ENCODE results near the gene SMG6.
"Not testable (repeated sequence)": the region's sequence is repeated elsewhere in the genome, so short reads cannot be mapped to it uniquely, and the experiment has no call there.

SMG6 gene

GRCh38 chr17:2178798-2179501 lies 124.6 kb downstream of the SMG6 start:
- DNase-seq (ENCODE audit: low read depth in 2 of 2) = no peak

DNA sequence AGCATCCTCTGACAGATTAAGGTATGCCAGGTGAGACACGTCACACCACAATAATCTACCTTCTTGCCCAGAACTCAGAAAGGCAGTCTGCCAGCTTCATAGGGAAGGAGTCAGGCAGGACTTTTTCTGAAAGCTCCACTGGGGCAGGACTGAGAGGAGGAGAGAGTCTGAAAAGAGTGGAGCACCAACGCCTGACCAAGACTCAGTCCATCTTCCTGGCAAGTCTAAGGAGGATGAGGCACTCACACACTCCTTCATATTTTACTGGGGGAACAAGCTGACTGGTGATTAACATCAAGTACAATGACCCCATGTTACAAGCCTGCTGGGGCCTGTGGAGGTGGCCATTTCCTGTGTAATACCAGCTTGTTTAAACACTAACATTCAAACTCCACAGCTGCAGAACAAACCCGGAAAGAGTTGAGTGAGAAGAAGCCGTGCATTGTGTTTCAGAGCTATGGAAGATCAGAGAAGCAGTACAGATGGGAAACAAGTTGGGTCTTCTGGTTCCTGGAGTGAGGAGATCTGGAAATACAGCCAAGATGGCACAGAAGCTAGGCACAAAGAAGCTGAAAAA lies 126.3 kb downstream of the SMG6 start:
- no peak for DNase-seq (ENCODE audit: low read depth in 2 of 2)

DNA sequence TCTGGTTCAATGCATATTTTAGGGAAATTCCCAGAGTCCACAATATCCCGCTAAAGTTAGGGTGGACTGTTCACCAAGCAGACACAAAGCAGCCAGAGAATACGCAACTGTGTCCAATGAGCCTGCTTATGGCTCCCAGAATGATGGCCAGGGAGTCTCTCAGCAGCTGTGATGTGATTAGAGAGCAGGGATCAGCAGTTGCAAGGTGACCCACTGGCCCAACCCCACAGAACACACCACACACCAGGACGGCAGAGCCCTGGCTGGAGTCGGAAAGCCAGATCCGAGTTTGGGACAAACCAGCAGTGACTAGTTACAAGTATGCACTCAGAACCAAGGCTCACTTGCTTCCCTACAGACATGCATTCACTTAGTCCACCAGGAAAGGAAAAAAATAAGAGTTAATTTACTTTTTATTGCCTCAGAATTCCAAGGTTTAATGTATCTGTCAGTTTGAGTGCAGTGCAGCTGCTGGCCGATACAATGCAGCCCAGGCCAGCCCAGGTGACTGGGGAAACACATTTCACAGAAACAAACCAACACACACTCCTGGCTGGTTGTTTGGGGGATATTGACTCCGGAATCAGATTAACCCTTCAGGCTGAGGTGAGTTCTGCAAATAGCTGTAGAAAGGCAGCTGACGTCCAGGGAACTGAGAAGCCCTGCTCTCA lies 127.0 kb downstream of the SMG6 start:
- DNase-seq (ENCODE audit: low read depth in 2 of 2) = no peak

GRCh38 chr17:2175294-2175628 lies 128.3 kb downstream of the SMG6 start:
- DNase-seq (ENCODE audit: low read depth in 2 of 2) = no peak

- DNase-seq (ENCODE audit: low read depth in 2 of 2) = no peak
Measured at GRCh38 chr17:2174468-2175293, 128.9 kb downstream of the SMG6 start.

GRCh38 chr17:2174014-2174413 lies 129.6 kb downstream of the SMG6 start:
- no peak for DNase-seq (ENCODE audit: low read depth in 2 of 2)

DNA sequence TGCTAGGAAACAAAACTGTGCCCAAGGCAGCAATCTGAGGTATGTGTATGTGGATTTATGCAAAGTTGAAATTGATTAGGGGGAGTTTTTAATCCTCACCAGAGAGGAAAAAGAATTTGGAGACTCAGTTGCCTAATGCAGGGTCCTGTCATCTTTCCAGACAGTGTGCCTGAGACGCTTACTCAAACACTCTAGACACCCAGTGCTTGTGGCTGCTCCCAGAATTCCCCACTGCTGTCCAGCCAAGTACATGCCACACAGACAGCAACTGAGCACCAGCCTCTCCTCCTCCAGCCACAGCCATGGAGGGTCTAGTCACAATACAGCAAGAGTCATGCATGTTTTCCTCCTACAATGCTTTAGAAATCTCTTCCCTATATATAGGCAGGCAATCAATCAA lies 130.6 kb downstream of the SMG6 start:
- no peak for DNase-seq (ENCODE audit: low read depth in 2 of 2)

GRCh38 chr17:2172077-2172851 lies 131.3 kb downstream of the SMG6 start:
- no peak for DNase-seq (ENCODE audit: low read depth in 2 of 2)

DNA sequence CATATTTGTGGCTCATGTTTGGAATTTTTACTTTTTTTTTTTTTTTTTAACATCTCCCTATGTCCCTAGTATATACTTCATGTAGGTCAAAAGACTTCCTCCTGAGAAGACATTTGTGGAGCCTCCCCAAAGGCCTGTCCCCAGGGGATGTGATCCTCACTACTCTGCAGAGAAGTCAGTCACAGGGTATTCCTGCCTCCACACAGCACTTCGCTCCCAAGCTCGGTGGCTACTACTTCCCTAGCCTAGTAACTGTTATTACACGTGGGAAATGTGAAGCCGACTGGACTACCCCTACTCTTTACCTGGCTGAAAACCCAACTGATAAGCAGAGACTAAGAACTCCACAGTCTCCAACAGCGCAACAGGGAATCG lies 131.9 kb downstream of the SMG6 start:
- no peak for DNase-seq (ENCODE audit: low read depth in 2 of 2)

GRCh38 chr17:2170023-2170422 lies 133.6 kb downstream of the SMG6 start:
- DNase-seq (ENCODE audit: low read depth in 2 of 2) = no peak

DNA sequence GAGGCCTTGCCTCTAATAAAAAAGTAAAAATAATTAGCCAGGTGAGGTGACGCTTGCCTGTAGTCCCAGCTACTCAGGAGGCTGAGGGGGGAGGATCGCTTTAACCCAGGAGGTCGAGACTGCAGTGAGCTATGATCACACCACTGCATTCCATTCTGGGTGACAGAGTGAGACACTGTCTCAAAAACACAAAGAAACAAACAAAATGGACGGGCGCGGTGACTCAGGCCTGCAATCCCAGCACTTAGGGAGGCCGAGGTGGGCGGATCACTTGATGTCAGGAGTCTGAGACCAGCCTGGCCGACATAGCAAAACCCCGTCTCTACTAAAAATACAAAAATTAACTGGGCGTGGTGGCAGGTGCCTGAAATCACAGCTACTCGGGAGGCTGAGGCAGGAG lies 137.9 kb downstream of the SMG6 start:
- not testable (repeated sequence) for DNase-seq (ENCODE audit: low read depth in 2 of 2)

DNA sequence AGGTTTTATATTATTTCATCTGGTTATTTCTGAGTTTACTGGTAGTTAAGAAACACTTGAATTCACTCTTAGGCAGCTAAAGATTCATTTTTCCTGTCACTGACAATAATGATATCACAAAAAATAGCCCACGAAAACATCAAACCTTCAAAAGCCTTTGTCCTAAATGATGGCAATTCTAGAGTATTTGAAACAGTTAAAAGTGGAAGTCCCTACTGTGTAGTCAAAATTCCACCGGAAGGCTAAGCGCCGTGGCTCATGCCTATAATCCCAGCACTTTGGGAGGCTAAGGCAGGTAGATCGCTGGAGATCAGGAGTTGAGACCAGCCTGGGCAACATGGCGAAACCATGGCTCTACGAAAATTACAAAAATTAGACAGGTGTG lies 145.2 kb downstream of the SMG6 start:
- no peak for DNase-seq (ENCODE audit: low read depth in 2 of 2)

DNA sequence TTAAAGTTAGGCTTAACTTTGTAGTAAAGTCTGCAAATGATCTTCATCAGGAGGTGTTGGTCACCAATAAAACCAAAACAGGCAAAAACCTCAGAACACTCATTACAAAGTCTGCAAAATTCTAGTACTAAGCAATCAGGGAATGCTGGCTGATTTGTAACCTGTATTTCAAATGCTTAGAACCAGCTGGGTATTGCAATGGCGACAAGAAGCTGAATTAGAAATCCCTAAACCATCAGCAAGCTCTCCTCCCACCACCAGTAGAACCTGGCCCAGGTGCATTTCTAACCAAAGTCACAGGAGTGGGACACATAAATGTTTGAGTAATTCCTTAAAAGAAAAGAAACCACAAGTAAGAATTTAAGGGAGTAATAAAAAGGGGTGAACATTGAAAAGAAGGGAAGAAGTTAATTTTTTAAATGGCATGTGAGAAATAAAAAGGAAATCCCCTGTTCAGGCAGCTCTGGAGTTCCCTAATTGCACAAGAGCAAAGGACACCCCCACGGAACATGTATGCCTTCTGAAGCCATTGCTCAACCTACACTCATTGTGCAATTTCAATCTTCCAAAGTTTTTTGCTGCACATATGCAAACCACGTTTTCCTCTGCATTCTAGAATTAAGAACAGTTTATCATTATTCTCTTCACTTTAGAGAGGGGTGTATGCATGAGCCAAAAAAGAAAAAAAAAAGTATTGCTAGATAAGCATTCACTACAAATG lies 145.8 kb downstream of the SMG6 start:
- DNase-seq (ENCODE audit: low read depth in 2 of 2) = no peak

DNA sequence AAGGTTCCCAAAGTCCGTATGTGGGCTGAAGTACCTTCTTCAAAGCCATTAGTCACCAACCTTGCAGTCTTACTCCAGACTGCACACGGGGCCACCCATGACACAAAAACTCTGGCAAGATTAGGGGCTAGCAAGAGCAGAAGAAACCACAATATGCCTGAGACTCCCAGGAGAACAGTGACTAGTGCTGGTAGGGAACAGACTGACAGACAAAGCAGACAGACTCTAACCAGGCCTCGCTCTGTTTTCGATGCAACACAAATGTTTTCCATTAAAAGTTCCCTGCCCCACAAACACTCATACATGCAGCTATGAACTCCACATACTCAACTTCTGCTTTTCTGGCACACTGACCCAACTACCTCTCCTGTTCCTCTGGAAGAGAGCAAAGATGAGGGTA lies 146.5 kb downstream of the SMG6 start:
- no peak for DNase-seq (ENCODE audit: low read depth in 2 of 2)

DNA sequence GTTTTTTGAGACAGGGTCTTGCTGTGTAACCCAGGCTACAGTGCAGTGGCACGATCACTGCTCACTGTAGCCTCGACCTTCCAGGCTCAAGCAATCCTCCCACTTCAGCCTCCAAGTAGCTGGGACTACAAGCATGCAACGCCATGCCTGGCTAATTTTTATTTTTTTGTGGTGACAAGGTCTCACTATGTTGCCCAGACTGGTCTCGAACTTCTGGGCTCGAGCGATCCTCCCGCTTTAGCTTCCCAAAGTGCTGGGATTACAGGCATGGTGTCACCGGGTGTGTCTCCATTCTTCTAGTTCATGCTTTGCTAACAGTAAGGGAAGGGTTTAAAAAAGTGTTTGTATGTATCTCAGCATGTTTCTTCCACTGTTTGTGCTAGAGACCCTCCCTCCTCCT lies 146.9 kb downstream of the SMG6 start:
- no peak for DNase-seq (ENCODE audit: low read depth in 2 of 2)

DNA sequence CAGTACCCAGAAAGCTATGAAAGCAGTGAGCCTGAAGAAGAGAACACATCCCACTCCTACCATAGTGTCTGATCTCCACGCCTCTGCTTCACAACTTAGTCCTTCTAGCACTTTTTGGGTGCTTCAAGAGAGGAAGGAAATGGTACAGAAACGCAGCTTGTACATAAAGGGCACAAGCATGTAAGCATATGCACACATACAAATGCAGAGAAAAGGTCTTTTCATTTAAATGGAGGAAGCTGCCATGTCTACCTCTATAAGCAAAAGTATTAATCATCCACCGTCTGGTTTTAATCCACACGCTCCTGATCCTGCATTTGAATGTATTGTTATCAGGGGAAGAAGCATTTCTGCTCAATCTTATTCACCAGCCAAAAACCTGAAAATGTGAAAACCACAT lies 148.0 kb downstream of the SMG6 start:
- DNase-seq (ENCODE audit: low read depth in 2 of 2) = no peak

DNA sequence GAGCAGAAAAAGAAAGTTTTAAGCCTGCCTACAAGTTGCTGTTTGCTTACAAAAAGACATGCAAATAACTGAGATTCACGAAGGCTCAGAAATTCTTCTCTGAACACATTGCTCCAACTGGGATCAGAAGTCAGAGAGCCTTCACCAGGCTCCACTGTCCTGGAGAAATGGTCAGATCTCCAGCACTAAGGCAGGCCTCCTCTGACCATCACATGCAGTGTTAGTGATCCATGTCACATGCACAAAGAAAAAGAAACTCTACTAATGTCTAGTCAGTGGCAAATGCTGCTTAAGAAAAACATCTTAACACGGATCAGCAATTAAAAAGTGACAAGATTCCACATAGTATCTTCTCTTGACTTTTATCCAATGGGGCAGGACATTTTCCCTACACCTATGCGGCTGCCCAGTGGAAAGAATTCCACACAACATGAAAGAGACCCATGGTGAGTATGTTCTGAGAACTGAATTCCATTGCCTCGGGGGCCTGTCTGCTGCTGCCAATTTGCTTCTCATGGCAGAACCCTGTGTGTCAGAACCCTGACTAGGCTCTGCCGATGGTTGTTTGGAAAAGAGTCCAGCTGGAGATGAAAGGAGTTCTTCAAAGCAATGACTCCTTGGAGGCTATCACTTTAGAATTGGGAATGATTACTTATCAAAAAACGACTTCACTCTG lies 152.1 kb downstream of the SMG6 start:
- DNase-seq (ENCODE audit: low read depth in 2 of 2) = no peak

DNA sequence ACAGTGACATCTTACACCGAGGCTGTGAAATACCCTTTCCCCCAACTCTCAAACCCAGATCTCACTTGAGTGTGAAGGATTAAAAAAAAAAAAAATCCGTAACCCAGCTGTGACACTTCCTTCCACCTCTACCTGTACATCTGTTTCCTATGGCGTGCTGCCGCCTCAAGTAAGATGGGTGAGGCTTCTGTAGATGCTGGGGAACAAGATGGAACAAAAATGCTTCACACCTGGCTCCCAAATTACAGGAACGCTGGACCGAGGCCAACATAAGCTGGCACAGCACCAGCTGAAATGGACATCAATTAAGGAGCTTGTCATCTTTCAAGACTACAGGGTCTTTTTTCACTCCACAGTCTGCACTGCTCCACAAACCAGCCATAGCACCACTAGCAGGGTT lies 152.8 kb downstream of the SMG6 start:
- DNase-seq (ENCODE audit: low read depth in 2 of 2) = no peak

- DNase-seq (ENCODE audit: low read depth in 2 of 2) = no peak
Measured at GRCh38 chr17:2149934-2150333, 153.7 kb downstream of the SMG6 start.

DNA sequence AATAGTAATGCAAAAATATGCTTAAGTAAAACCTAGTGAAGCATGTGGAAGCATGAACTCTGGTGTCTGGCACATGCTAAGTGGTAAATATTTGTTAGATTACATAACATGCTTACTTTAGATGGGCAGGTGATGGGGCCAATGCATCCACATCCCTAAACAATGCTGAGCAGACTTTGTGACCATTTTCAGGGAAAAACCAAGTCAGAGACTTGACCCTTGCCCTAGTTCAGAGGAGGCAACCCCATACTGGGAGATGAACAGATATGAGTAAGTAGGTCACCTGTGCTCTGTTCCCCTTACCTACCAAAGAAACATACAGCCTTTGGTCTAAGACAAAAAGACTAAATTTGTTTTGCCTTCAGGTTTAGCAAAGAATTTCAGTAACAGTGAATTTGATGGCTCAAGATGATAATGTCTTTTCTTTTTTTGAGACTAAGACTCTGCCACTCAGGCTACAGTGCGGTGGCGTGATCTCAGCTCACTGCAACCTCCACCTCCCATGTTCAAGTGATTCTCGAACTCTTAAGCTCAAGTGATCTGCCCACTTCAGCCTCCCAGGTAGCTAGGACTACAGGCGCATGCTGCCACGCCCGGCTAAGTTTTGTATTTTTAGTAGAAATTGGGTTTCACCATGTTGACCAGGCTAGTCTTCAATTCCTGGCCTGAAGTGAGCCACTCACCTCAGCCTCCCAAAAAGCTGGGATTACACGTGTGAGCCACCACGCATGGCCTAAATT lies 157.3 kb downstream of the SMG6 start:
- DNase-seq (ENCODE audit: low read depth in 2 of 2) = no peak

All from stimulated activated CD8-positive, alpha-beta memory T cell treated with anti-CD3 and anti-CD28 coated beads, Interleukin-7, amount 100 ng/mL, for 1 hour (primary cell).